GM23248 (cell line): ENCODE results near the gene TNFSF8. TPM values are rescaled to one million over a fixed set of nuclear protein-coding genes. Genes with fewer than 3 reads are reported as not detected.
A peak's percentile ranks its signal among the peaks of the same experiment; 100 is the strongest.

ENCODE experiments used
- DNase-seq: peaks from one replicate; pipeline ENCODE4 v3.0.0-alpha.2; 2015
- H2AFZ ChIP-seq: fragments of 200-600 bp; sonication (generic); 2 replicates; pipeline ENCODE4 v1.6.1; 2016; ENCODE audit warnings: antibody characterized with exemption
- H3F3A ChIP-seq: fragments of 200-600 bp; sonication (generic); 2 replicates; pipeline ENCODE4 v1.6.1; 2016; ENCODE audit warnings: mild to moderate bottlenecking, antibody characterized with exemption, mixed run types; ENCODE audit not compliant: insufficient read depth
- H3K27ac ChIP-seq: fragments of 200-600 bp; sonication (generic); 2 replicates; pipeline ENCODE4 v1.5.1; 2016; ENCODE audit warnings: mild to moderate bottlenecking
- H3K27me3 ChIP-seq: fragments of 200-600 bp; sonication (generic); replicated peaks from 2 replicates; pipeline ENCODE4 v1.6.1; 2016; ENCODE audit warnings: mild to moderate bottlenecking; ENCODE audit not compliant: insufficient read depth
- H3K36me3 ChIP-seq: fragments of 200-600 bp; sonication (generic); 2 replicates; pipeline ENCODE4 v1.6.1; 2016; ENCODE audit warnings: low read depth, mild to moderate bottlenecking
- H3K4me1 ChIP-seq: fragments of 200-600 bp; sonication (generic); 2 replicates; pipeline ENCODE4 v1.6.1; 2016; ENCODE audit warnings: mild to moderate bottlenecking; ENCODE audit not compliant: insufficient read depth
- H3K4me2 ChIP-seq: fragments of 200-600 bp; sonication (generic); one replicate; pipeline ENCODE4 v1.6.1; 2016; ENCODE audit warnings: mild to moderate bottlenecking; ENCODE audit not compliant: unreplicated experiment
- H3K4me3 ChIP-seq: fragments of 200-600 bp; sonication (generic); 2 replicates; pipeline ENCODE4 v1.5.1; 2016; ENCODE audit warnings: mild to moderate bottlenecking
- H3K79me2 ChIP-seq: fragments of 200-600 bp; sonication (generic); 2 replicates; pipeline ENCODE4 v1.6.1; 2016; ENCODE audit warnings: mild to moderate bottlenecking; ENCODE audit not compliant: insufficient read depth
- H3K9ac ChIP-seq: fragments of 200-600 bp; sonication (generic); 2 replicates; pipeline ENCODE4 v1.6.1; 2016; ENCODE audit warnings: mild to moderate bottlenecking
- H3K9me2 ChIP-seq: fragments of 200-600 bp; sonication (generic); 2 replicates; pipeline ENCODE4 v1.6.1; 2016; ENCODE audit warnings: mixed run types, mild to moderate bottlenecking, moderate library complexity; ENCODE audit not compliant: insufficient read depth
- H3K9me3 ChIP-seq: fragments of 200-600 bp; sonication (generic); one replicate; pipeline ENCODE4 v1.6.1; 2017; ENCODE audit warnings: low read depth
- H4K20me1 ChIP-seq: fragments of 200-600 bp; sonication (generic); 2 replicates; pipeline ENCODE4 v1.6.0; 2016; ENCODE audit not compliant: insufficient read depth
- EZH2 ChIP-seq: fragments of 200-600 bp; sonication (generic); IDR thresholded peaks from 2 replicates; pipeline ENCODE4 v1.6.1; 2018; ENCODE audit warnings: antibody characterized with exemption, mild to moderate bottlenecking; ENCODE audit not compliant: insufficient read depth, poor library complexity, severe bottlenecking
- EZH2phosphoT487 ChIP-seq: fragments of 200-600 bp; sonication (generic); IDR thresholded peaks from 2 replicates; pipeline ENCODE4 v1.6.1; 2018; ENCODE audit warnings: antibody characterized with exemption, moderate library complexity, mild to moderate bottlenecking, low read depth; ENCODE audit not compliant: insufficient read depth
- WGBS, 2 experiments: methylation state at CpG; one replicate each; pipeline ENCODE4 v1.1.6; 2015 to 2017; ENCODE audit warnings: low lambda C conversion rate in 2 of 2, low coverage in 1 of 2; ENCODE audit errors: missing lambda C conversion rate in 2 of 2; 5-methylcytosine and 5-hydroxymethylcytosine counted together
- in situ Hi-C: fragments of 300-500 bp; cut with MboI; formaldehyde crosslinking; loops from 2 replicates; pipeline ENCODE4 v1.15.0; 2020
- polyA plus RNA-seq: library from polyadenylated mRNA; unstranded; fragments of >200 nt; fragmentation: Nextera tagmentation; extraction: Ambion mirVana; gene quantifications from 2 replicates; pipeline ENCODE4 v1.2.1, GENCODE V29; 2016
- total RNA-seq: library from RNA; depleted of rRNA; stranded (reverse); fragments of >200 nt; shearing (Covaris generic); gene quantifications from 2 replicates; pipeline ENCODE4 v1.2.3, GENCODE V29; 2014

The TNFSF8 gene
- total and polyA plus RNA-seq, 2 experiments from 2014 or later: not detected

- H3K4me2 ChIP-seq: no peak overlapping the region
These were observed 38.3 kb upstream of the TNFSF8 start for GRCh38 chr9:114968671-114969070.

GRCh38 chr9:114965564-114965963 lies 35.2 kb upstream of the TNFSF8 start:
- H3K36me3 ChIP-seq: no peaks in the 10 kb centered on the region
- H3K9ac ChIP-seq: no peak overlapping the region
- 0 out of 2 replicates have a peak, but pooled peaks cover 5% of the 10 kb centered on the region for H3K4me1 ChIP-seq
- TF ChIP-seq EZH2: no peak
- no peak for TF ChIP-seq EZH2phosphoT487
- in situ Hi-C loops: no loop called here
- no peak overlapping the region for H3K27ac ChIP-seq
- H2AFZ ChIP-seq: no peak overlapping the region
- no peak for DNase-seq
- H3K9me2 ChIP-seq: no peaks in the 10 kb centered on the region
- H3K79me2 ChIP-seq: no peaks in the 10 kb centered on the region
- peaks cover 15% of the 10 kb centered on the region for H3K27me3 ChIP-seq
- H3K9me3 ChIP-seq: no peaks in the 10 kb centered on the region
- H3F3A ChIP-seq: peaks cover 7% of the 10 kb centered on the region; the same call in 1 of the 2 replicates
- H4K20me1 ChIP-seq: no peaks in the 10 kb centered on the region
- H3K4me3 ChIP-seq: no peak overlapping the region
- H3K4me2 ChIP-seq: no peak overlapping the region
- 79 to 93% methylated on average over 1 of the region's 1 CpG for WGBS, 2 experiments

More at GRCh38 chr9:114968671-114969070, 38.3 kb upstream of the TNFSF8 start:
- 0 out of 2 replicates have a peak, but pooled peaks cover 5% of the 10 kb centered on the region for H3K4me1 ChIP-seq
- no peak overlapping the region for H3K4me3 ChIP-seq
- in situ Hi-C loops: no loop called here
- no peaks in the 10 kb centered on the region for H3K36me3 ChIP-seq
- H3F3A ChIP-seq: peaks cover 7% of the 10 kb centered on the region; the same call in 1 of the 2 replicates
- peak; percentile 58 for DNase-seq
- H3K9ac ChIP-seq: no peak overlapping the region
- H3K9me2 ChIP-seq: no peaks in the 10 kb centered on the region
- peaks cover 14% of the 10 kb centered on the region for H3K27me3 ChIP-seq
- no peak overlapping the region for H3K27ac ChIP-seq
- no peaks in the 10 kb centered on the region for H3K9me3 ChIP-seq
- 6 to 7% methylated on average over 1 of the region's 1 CpG for WGBS, 2 experiments
- H4K20me1 ChIP-seq: no peaks in the 10 kb centered on the region
- H3K79me2 ChIP-seq: no peaks in the 10 kb centered on the region
- TF ChIP-seq EZH2phosphoT487 (no peak), EZH2 (no peak)
- H2AFZ ChIP-seq: no peak overlapping the region

DNA sequence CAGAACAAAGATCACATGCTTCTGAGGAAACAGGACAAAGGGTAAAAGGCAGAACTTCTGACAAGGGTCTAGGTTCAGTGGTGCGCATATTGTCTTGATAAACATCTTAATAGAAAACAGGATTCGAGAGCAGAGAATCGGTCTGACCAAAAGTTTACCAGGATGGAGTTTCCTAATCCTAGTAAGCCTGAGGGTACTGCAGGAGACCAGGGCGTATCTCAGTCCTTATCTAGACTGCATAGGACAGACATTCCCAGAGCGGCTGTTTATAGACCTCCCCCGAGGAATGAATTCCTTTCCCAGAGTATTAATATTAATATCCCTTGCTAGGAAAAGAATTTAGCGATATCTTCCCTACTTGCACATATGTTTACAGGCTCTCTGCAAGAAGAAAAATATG lies 32.4 kb upstream of the TNFSF8 start:
- no peaks in the 10 kb centered on the region for H4K20me1 ChIP-seq
- peaks cover 15% of the 10 kb centered on the region for H3K27me3 ChIP-seq
- H3K4me2 ChIP-seq: no peak overlapping the region
- H3F3A ChIP-seq: no peaks in the 10 kb centered on the region
- in situ Hi-C loops: no loop called here
- H3K79me2 ChIP-seq: no peaks in the 10 kb centered on the region
- no peaks in the 10 kb centered on the region for H3K9me2 ChIP-seq
- no peak for DNase-seq
- WGBS, 2 experiments: 70 to 78% methylated on average over 7 of the region's 7 CpGs
- H3K36me3 ChIP-seq: no peaks in the 10 kb centered on the region
- no peak for TF ChIP-seq EZH2
- no peak for TF ChIP-seq EZH2phosphoT487
- H3K9ac ChIP-seq: no peak overlapping the region
- no peak overlapping the region for H2AFZ ChIP-seq
- H3K4me3 ChIP-seq: no peak overlapping the region
- no peaks in the 10 kb centered on the region; the same call in 1 of the 2 replicates for H3K4me1 ChIP-seq
- no peaks in the 10 kb centered on the region for H3K9me3 ChIP-seq
- H3K27ac ChIP-seq: no peak overlapping the region

GRCh38 chr9:114960276-114960675 lies 29.9 kb upstream of the TNFSF8 start:
- H3F3A ChIP-seq: no peaks in the 10 kb centered on the region
- H3K27ac ChIP-seq: no peak overlapping the region
- no peaks in the 10 kb centered on the region for H3K36me3 ChIP-seq
- H3K9me3 ChIP-seq: no peaks in the 10 kb centered on the region
- in situ Hi-C loops: no loop called here
- H3K4me3 ChIP-seq: no peak overlapping the region
- 65 to 75% methylated on average over 3 of the region's 3 CpGs for WGBS, 2 experiments
- no peak overlapping the region for H3K4me2 ChIP-seq
- H2AFZ ChIP-seq: no peak overlapping the region
- no peak overlapping the region for H3K9ac ChIP-seq
- no peaks in the 10 kb centered on the region for H3K79me2 ChIP-seq
- no peaks in the 10 kb centered on the region for H3K9me2 ChIP-seq
- no peaks in the 10 kb centered on the region for H4K20me1 ChIP-seq
- H3K27me3 ChIP-seq: peaks cover 15% of the 10 kb centered on the region; the same call in 1 of the 2 replicates
- TF ChIP-seq EZH2phosphoT487 (no peak), EZH2 (no peak)
- H3K4me1 ChIP-seq: no peaks in the 10 kb centered on the region; the same call in 1 of the 2 replicates
- DNase-seq: no peak

DNA sequence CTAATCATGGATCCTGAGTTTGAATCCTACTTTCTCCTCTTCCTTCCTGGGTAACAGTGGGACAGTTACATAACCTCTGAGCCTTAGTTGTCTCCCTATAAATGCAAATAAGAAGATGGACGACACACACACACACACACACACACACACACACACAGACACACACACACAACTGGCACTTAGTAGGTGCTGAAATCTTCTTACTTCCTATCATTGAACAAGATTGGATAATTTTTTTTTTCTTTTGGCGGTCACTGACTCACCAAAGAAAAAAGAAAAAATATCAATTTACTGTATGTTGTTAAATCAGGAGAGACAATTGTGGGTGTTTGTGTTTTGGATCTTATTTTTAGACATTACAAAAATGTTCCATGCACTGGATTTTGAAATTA lies 28.4 kb upstream of the TNFSF8 start:
- 90 to 97% methylated on average over 2 of the region's 2 CpGs for WGBS, 2 experiments
- no peak overlapping the region for H3K4me2 ChIP-seq
- no peak overlapping the region for H3K27ac ChIP-seq
- DNase-seq: no peak
- no peaks in the 10 kb centered on the region for H4K20me1 ChIP-seq
- H3K27me3 ChIP-seq: peaks cover 9% of the 10 kb centered on the region; the same call in 1 of the 2 replicates
- 0 out of 2 replicates have a peak overlapping the region, but pooled peaks have one; percentile 15 for H2AFZ ChIP-seq
- H3K36me3 ChIP-seq: no peaks in the 10 kb centered on the region
- H3K4me1 ChIP-seq: peaks cover 8% of the 10 kb centered on the region
- H3F3A ChIP-seq: peaks cover 5% of the 10 kb centered on the region
- no peaks in the 10 kb centered on the region for H3K9me2 ChIP-seq
- in situ Hi-C loops: no loop called here
- no peak for TF ChIP-seq EZH2phosphoT487
- TF ChIP-seq EZH2: no peak
- no peaks in the 10 kb centered on the region for H3K79me2 ChIP-seq
- no peak overlapping the region for H3K9ac ChIP-seq
- H3K4me3 ChIP-seq: no peak overlapping the region
- no peaks in the 10 kb centered on the region for H3K9me3 ChIP-seq
